Endothelial cell of umbilical vein (primary cell): ENCODE measurements around the gene CRYGS. TPM values are rescaled to one million over a fixed set of nuclear protein-coding genes. Genes with fewer than 3 reads are reported as not detected.

Source experiments
- BruUV-seq: library from RNA; stranded (reverse); fragments of 400-500 nt; replicated peaks from 2 replicates; lab custom pipeline; 2021; lab: Mats Ljungman, UMichigan
- CTCF ChIA-PET: fragments of 300-600, 350-600 bp; sonication (Branson Sonifier 250); formaldehyde crosslinking; loops from one replicate; lab custom pipeline; 2021; ENCODE audit warnings: antibody characterized with exemption, inconsistent platforms; lab: Charles Lee
- POLR2A ChIA-PET: fragments of 300-600, 350-600 bp; sonication (Branson Sonifier 250); formaldehyde crosslinking; loops from one replicate; lab custom pipeline; 2021; ENCODE audit warnings: antibody characterized with exemption, inconsistent platforms; lab: Charles Lee
- DNase-seq: peaks from one replicate; pipeline ENCODE4 v3.0.0-alpha.2; 2011; ENCODE audit warnings: low read depth, low spot score
- FAIRE-seq: peaks from 2 replicates; lab custom pipeline; 2011; peaks lifted over from hg19 to GRCh38; lab: Jason Lieb, UNC
- H2AFZ ChIP-seq: 2 replicates; pipeline ENCODE4 v1.6.0; 2012; ENCODE audit warnings: low read depth, low read length, control low read depth, inconsistent platforms
- H3K27ac ChIP-seq: 2 replicates; pipeline ENCODE4 v1.5.1; 2011; ENCODE audit warnings: low read depth, mild to moderate bottlenecking, control low read depth, low read length, moderate library complexity; ENCODE audit not compliant: insufficient read depth
- H3K27me3 ChIP-seq, 2 experiments: 2 replicates each; pipeline versions ENCODE4 v1.6.0 to v1.6.1; 2011; ENCODE audit warnings: low read length in 2 of 2, mixed read lengths in 1 of 2; ENCODE audit not compliant: control insufficient read depth in 2 of 2, insufficient read depth in 2 of 2
- H3K36me3 ChIP-seq, 2 experiments: 2 replicates in 1 of 2; 3 replicates in 1 of 2; pipeline ENCODE4 v1.5.1; 2011; ENCODE audit warnings: low read length in 2 of 2, mild to moderate bottlenecking in 1 of 2, moderate library complexity in 1 of 2; ENCODE audit not compliant: control insufficient read depth in 2 of 2, insufficient read depth in 2 of 2; ENCODE audit errors: extremely low read depth in 1 of 2
- H3K4me1 ChIP-seq: 3 replicates; pipeline ENCODE4 v1.5.1; 2011; ENCODE audit warnings: mild to moderate bottlenecking, low read length; ENCODE audit not compliant: control insufficient read depth, insufficient read depth; ENCODE audit errors: extremely low read depth
- H3K4me2 ChIP-seq: 2 replicates; pipeline ENCODE4 v1.6.1; 2011; ENCODE audit warnings: low read length, control low read depth, mixed read lengths; ENCODE audit not compliant: insufficient read depth
- H3K4me3 ChIP-seq, 3 experiments: fragments of 200-600 bp in 1 of 3; sonication (generic), shearing (Covaris generic) in 1 of 3; replicated peaks in 1 of 3; 2 replicates each; pipeline ENCODE4 v1.5.1; 2011 to 2016; ENCODE audit warnings: control low read depth in 3 of 3, low read length in 3 of 3, mild to moderate bottlenecking in 2 of 3, inconsistent platforms in 1 of 3, low read depth in 1 of 3, moderate library complexity in 1 of 3; ENCODE audit not compliant: insufficient read depth in 1 of 3
- H3K79me2 ChIP-seq: 2 replicates; pipeline ENCODE4 v1.6.0; 2012; ENCODE audit warnings: low read length, inconsistent platforms; ENCODE audit not compliant: control insufficient read depth, insufficient read depth
- H3K9ac ChIP-seq: replicated peaks from 2 replicates; pipeline ENCODE3; 2011; ENCODE audit warnings: low read length, control low read depth; ENCODE audit not compliant: insufficient read depth; ENCODE audit errors: extremely low read depth
- H3K9me1 ChIP-seq: replicated peaks from 3 replicates; pipeline ENCODE4 v1.6.0; 2011; ENCODE audit warnings: mild to moderate bottlenecking, low read length; ENCODE audit not compliant: control insufficient read depth, insufficient read depth; ENCODE audit errors: extremely low read depth
- H3K9me3 ChIP-seq: replicated peaks from 2 replicates; pipeline ENCODE4 v1.5.1; 2012; ENCODE audit warnings: low read length, inconsistent platforms; ENCODE audit not compliant: control insufficient read depth, insufficient read depth
- H4K20me1 ChIP-seq: replicated peaks from 2 replicates; pipeline ENCODE3; 2011; ENCODE audit warnings: mild to moderate bottlenecking, low read length; ENCODE audit not compliant: control insufficient read depth, insufficient read depth; ENCODE audit errors: extremely low read depth
- CTCF ChIP-seq, 2 donors: IDR thresholded peaks; 1 replicate in 1 of 2; 2 replicates in 1 of 2; pipeline ENCODE4 v1.5.1; 2011; ENCODE audit warnings: low read length in 2 of 2, mild to moderate bottlenecking in 2 of 2, moderate library complexity in 2 of 2, control low read depth in 1 of 2, inconsistent platforms in 1 of 2, low read depth in 1 of 2; ENCODE audit not compliant: insufficient read depth in 1 of 2; ENCODE audit errors: extremely low read depth in 1 of 2
- EZH2 ChIP-seq: IDR thresholded peaks from 2 replicates; pipeline ENCODE4 v1.6.1; 2012; ENCODE audit warnings: borderline replicate concordance, low read depth, mild to moderate bottlenecking, moderate library complexity, low read length, inconsistent platforms; ENCODE audit not compliant: severe bottlenecking
- FOS ChIP-seq: IDR thresholded peaks from 2 replicates; pipeline ENCODE4 v1.6.1; 2011; ENCODE audit warnings: mild to moderate bottlenecking, low read length, moderate library complexity, borderline replicate concordance; ENCODE audit not compliant: insufficient read depth
- GATA2 ChIP-seq: IDR thresholded peaks from 2 replicates; pipeline ENCODE4 v1.7.0; 2011; ENCODE audit warnings: low read depth, mild to moderate bottlenecking, moderate library complexity, mixed read lengths, low read length; ENCODE audit not compliant: insufficient read length, insufficient read depth
- JUN ChIP-seq: IDR thresholded peaks from 2 replicates; pipeline ENCODE4 v1.6.1; 2011; ENCODE audit warnings: borderline replicate concordance, low read depth; ENCODE audit not compliant: insufficient read length, insufficient read depth
- MAX ChIP-seq: IDR thresholded peaks from 2 replicates; pipeline ENCODE4 v1.6.1; 2011; ENCODE audit not compliant: insufficient read depth, insufficient read length
- MYC ChIP-seq: IDR thresholded peaks from one replicate; pipeline ENCODE4 v1.6.1; 2011; ENCODE audit warnings: mild to moderate bottlenecking, low read depth, low read length
- POLR2A ChIP-seq: IDR thresholded peaks from 2 replicates; pipeline ENCODE4 v1.6.1; 2012; ENCODE audit warnings: low read depth, mild to moderate bottlenecking, control low read depth, low read length
- POLR2AphosphoS5 ChIP-seq: IDR thresholded peaks from 2 replicates; pipeline ENCODE4 v1.6.1; 2012; ENCODE audit warnings: low read depth, mild to moderate bottlenecking, control low read depth, low read length, moderate library complexity; ENCODE audit not compliant: insufficient read depth
- dilution Hi-C: fragments of 300-500 bp; cut with MboI; formaldehyde crosslinking; loops from one replicate; pipeline ENCODE4 v1.15.0; 2019; ENCODE audit warnings: low sequenced_read_pairs; ENCODE audit not compliant: extremely low pct_ligation_motif_present
- intact Hi-C: fragments of 100-400 bp; cut with micrococcal nuclease; formaldehyde crosslinking; loops from one replicate; pipeline ENCODE4 v1.10.0; 2022
- polyA plus RNA-seq, 4 experiments: library from polyadenylated mRNA; depleted of rRNA in 3 of 4; stranded (reverse) in 3 of 4; unstranded in 1 of 4; fragments of >200 nt; gene quantifications; 2 replicates each; pipeline versions ENCODE4 v1.2.1 to v1.2.3, GENCODE V29; 2011 to 2012; ENCODE audit warnings: missing spikeins in 1 of 4
- total RNA-seq: library from RNA; stranded (reverse); gene quantifications from 2 replicates; pipeline ENCODE4 v1.2.3, GENCODE V29; 2021

CRYGS gene
- total and polyA plus RNA-seq, 2 donors (not counting 3 experiments of a cell fraction or from before 2014, with no cell fraction given), result 5.0 TPM

DNA sequence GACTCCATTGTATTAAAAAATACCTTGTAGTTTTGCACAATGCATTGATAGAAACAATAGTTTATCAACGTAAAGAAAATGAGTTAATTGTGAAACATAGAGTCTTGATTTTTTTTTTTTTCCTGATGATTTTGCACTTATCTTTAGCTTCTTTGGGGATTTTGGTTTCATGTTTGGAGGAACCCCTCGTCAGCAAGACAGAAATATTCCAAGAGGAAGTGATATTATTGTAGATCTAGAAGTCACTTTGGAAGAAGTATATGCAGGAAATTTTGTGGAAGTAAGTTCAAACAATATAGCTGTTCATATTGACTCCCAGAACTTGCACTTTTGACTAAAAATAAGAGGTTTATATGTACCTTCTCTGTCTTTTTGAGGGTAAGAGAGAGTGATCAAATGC is 33.3 kb upstream of the CRYGS start:
- no peak overlapping the region for H2AFZ ChIP-seq

More for the DNA sequence above, 33.3 kb upstream of the CRYGS start:
- BruUV-seq, result no TSS peak
- CTCF ChIA-PET, result interaction anchor here (0.8 to 1.9 kb wide), 4 partner anchors 19 to 634 kb away, joined by 3 to 5 read pairs (median 4); no protein-coding TSS in a partner anchor
- Histone ChIP-seq H3K27me3 (no peaks in the 10 kb centered on the region), H3K27ac (no peak overlapping the region), H3K36me3 (peaks cover 15 to 24% of the 10 kb centered on the region in 2 experiments), H3K4me1 (no peaks in the 10 kb centered on the region), H3K9me1 (no peaks in the 10 kb centered on the region), H3K9ac (no peak overlapping the region), H3K9me3 (no peaks in the 10 kb centered on the region), H3K4me3 (no peak overlapping the region), H4K20me1 (no peaks in the 10 kb centered on the region), H3K4me2 (no peak overlapping the region), H3K79me2 (no peaks in the 10 kb centered on the region)
- TF ChIP-seq MYC, result no peak
- TF ChIP-seq CTCF (IDR thresholded peaks at IDR 0.05; ENCODE audit: extremely low read depth in 1 of 2, insufficient read depth in 1 of 2, low read depth in 1 of 2, low read length in 2 of 2), result no peak
- TF ChIP-seq FOS, result no peak
- TF ChIP-seq MAX, result no peak
- no peak for TF ChIP-seq POLR2AphosphoS5
- no peak for TF ChIP-seq GATA2
- TF ChIP-seq POLR2A, result no peak
- no peak for TF ChIP-seq JUN
- TF ChIP-seq EZH2, result no peak
- dilution Hi-C loops (no loop called here), intact Hi-C loops (no loop called here)
- POLR2A ChIA-PET, result no interaction called here
- FAIRE-seq (no peak), DNase-seq (no peak)
